HL-60 (cell line): Measurements from ENCODE around the gene EHBP1.

ENCODE experiments used
- GABPA ChIP-seq: IDR thresholded peaks from 2 replicates; pipeline ENCODE4 v1.6.1; 2012; ENCODE audit warnings: low read depth
- POLR2AphosphoS5 ChIP-seq: IDR thresholded peaks from 2 replicates; pipeline ENCODE4 v1.6.1; 2012; ENCODE audit warnings: low read depth
- TF ChIP-seq, protein P1 (sequence below): IDR thresholded peaks from one replicate; pipeline ENCODE4 v1.5.1; 2011; ENCODE audit warnings: low read length, control low read depth, inconsistent platforms; ENCODE audit not compliant: insufficient read depth

DNA sequence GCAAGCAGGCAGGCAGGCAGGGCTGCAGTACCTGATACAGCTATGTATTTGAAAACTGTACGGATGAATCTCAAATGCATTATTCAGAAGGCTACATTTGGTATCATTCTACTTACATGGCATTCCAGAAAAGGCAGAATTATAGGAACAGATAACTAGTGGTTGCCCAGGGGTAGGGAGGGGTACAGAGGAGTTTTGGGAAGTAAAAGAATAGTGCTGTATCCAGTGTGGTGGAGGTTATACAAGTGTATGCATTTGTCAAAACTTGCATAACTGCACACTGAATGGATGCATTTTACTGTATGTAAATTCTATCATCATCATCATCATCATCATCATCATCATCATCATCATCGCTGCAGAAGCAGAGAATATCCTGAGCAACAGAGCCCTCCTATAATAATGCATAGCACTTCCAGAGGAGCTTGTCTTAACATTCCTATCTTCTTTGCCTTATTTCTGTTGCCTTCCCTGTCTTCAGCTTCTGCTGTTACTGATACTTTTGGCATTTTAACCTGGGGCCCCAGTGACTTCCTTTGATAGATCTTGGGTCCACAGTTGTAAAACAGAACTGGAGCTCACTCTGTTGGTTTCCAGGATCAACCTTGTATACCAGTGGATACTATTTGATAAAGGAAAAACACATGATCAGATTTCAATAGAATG is 189.6 kb downstream of the EHBP1 start:
- TF ChIP-seq, protein P1, sequence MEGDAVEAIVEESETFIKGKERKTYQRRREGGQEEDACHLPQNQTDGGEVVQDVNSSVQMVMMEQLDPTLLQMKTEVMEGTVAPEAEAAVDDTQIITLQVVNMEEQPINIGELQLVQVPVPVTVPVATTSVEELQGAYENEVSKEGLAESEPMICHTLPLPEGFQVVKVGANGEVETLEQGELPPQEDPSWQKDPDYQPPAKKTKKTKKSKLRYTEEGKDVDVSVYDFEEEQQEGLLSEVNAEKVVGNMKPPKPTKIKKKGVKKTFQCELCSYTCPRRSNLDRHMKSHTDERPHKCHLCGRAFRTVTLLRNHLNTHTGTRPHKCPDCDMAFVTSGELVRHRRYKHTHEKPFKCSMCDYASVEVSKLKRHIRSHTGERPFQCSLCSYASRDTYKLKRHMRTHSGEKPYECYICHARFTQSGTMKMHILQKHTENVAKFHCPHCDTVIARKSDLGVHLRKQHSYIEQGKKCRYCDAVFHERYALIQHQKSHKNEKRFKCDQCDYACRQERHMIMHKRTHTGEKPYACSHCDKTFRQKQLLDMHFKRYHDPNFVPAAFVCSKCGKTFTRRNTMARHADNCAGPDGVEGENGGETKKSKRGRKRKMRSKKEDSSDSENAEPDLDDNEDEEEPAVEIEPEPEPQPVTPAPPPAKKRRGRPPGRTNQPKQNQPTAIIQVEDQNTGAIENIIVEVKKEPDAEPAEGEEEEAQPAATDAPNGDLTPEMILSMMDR: no peak
- TF ChIP-seq POLR2AphosphoS5 (no peak), GABPA (no peak)
